NOMO-1 (cell line): ENCODE data around the gene TMEM220.

Source experiments
- DNase-seq, 2 experiments: peaks; one replicate each; lab custom pipeline; 2025; ENCODE audit not compliant: unreplicated experiment in 2 of 2; lab: John Stamatoyannopoulos, UW

The TMEM220 gene

GRCh38 chr17:10673312-10673711, 56.5 kb downstream of the TMEM220 start:
- DNase-seq, result no peak

GRCh38 chr17:10668775-10669174, 61.0 kb downstream of the TMEM220 start:
- no peak for DNase-seq

- DNase-seq, result no peak
These were observed 62.9 kb downstream of the TMEM220 start for GRCh38 chr17:10666906-10667305.

- no peak for DNase-seq
These were observed 65.3 kb downstream of the TMEM220 start for GRCh38 chr17:10664571-10664970.
